GM23338 (cell line): ENCODE results near the gene COBL. TPM values are rescaled to one million over a fixed set of nuclear protein-coding genes. Genes with fewer than 3 reads are reported as not detected.

Experiments
- ATAC-seq: fragments of 200-7000 bp; cut with Tn5 transposase; 3 replicates; pipeline ENCODE4 v1.9.1; 2020
- DNase-seq: peaks from one replicate; pipeline ENCODE4 v3.0.0-alpha.2; 2015; ENCODE audit warnings: low spot score
- H2AFZ ChIP-seq: fragments of 200-600 bp; sonication (generic); 2 replicates; pipeline ENCODE4 v1.8.0; 2016; ENCODE audit warnings: antibody characterized with exemption, mild to moderate bottlenecking, moderate library complexity
- H3F3A ChIP-seq: fragments of 200-600 bp; sonication (generic); replicated peaks from 2 replicates; pipeline ENCODE4 v1.8.0; 2017; ENCODE audit warnings: antibody characterized with exemption, mixed run types, low read depth
- H3K27ac ChIP-seq: fragments of 200-600 bp; sonication (generic); 2 replicates; pipeline ENCODE4 v1.6.1; 2016; ENCODE audit warnings: low read depth
- H3K27me3 ChIP-seq: fragments of 200-600 bp; sonication (generic); 2 replicates; pipeline ENCODE4 v1.8.0; 2016; ENCODE audit warnings: mild to moderate bottlenecking, mixed run types, moderate library complexity; ENCODE audit not compliant: insufficient read depth
- H3K36me3 ChIP-seq: fragments of 200-600 bp; sonication (generic); 2 replicates; pipeline ENCODE4 v1.8.0; 2016; ENCODE audit warnings: mild to moderate bottlenecking; ENCODE audit not compliant: insufficient read depth
- H3K4me1 ChIP-seq: fragments of 200-600 bp; sonication (generic); 2 replicates; pipeline ENCODE4 v1.8.0; 2016; ENCODE audit warnings: mild to moderate bottlenecking, moderate library complexity; ENCODE audit not compliant: insufficient read depth
- H3K4me2 ChIP-seq: fragments of 200-600 bp; sonication (generic); 2 replicates; pipeline ENCODE4 v1.7.1; 2017; ENCODE audit warnings: mixed run types
- H3K4me3 ChIP-seq: fragments of 200-600 bp; sonication (generic); 2 replicates; pipeline ENCODE4 v1.6.1; 2016; ENCODE audit warnings: mixed run types
- H3K79me2 ChIP-seq: fragments of 200-600 bp; sonication (generic); replicated peaks from 2 replicates; pipeline ENCODE4 v1.8.0; 2017; ENCODE audit warnings: mild to moderate bottlenecking; ENCODE audit not compliant: insufficient read depth
- H3K9me2 ChIP-seq: fragments of 200-600 bp; sonication (generic); 2 replicates; pipeline ENCODE4 v1.8.0; 2017; ENCODE audit not compliant: insufficient read depth
- H4K20me1 ChIP-seq: fragments of 200-600 bp; sonication (generic); replicated peaks from 2 replicates; pipeline ENCODE4 v1.8.0; 2017; ENCODE audit warnings: mild to moderate bottlenecking; ENCODE audit not compliant: insufficient read depth
- H3K27ac Mint-ChIP-seq: 2 replicates; pipeline ENCODE4 v1.8.0; 2020; ENCODE audit warnings: inconsistent platforms, mild to moderate bottlenecking, moderate library complexity, mixed read lengths
- H3K27me3 Mint-ChIP-seq: 3 replicates; pipeline ENCODE4 v1.8.0; 2022; ENCODE audit warnings: low read depth, mild to moderate bottlenecking, moderate library complexity, mixed read lengths, inconsistent platforms; ENCODE audit not compliant: insufficient read depth, poor library complexity
- H3K36me3 Mint-ChIP-seq: 3 replicates; pipeline ENCODE4 v1.8.0; 2021; ENCODE audit warnings: low read depth, mild to moderate bottlenecking, inconsistent platforms, moderate library complexity, mixed read lengths
- H3K4me1 Mint-ChIP-seq: 3 replicates; pipeline ENCODE4 v1.8.0; 2020; ENCODE audit warnings: mild to moderate bottlenecking, inconsistent platforms, mixed read lengths
- H3K4me3 Mint-ChIP-seq: 3 replicates; pipeline ENCODE4 v1.8.0; 2021; ENCODE audit warnings: moderate library complexity, mild to moderate bottlenecking, inconsistent platforms, mixed read lengths
- H3K9me3 Mint-ChIP-seq: 3 replicates; pipeline ENCODE4 v1.8.0; 2020; ENCODE audit warnings: moderate library complexity, mild to moderate bottlenecking, inconsistent platforms, mixed read lengths
- CREB1 ChIP-seq: fragments of 250-450 bp; sonication (Bioruptor Pico); IDR thresholded peaks from 2 replicates; pipeline ENCODE4 v1.5.0; 2020; ENCODE audit warnings: low read depth, mild to moderate bottlenecking, moderate library complexity
- CTCF ChIP-seq, 2 experiments: fragments of 200-600 bp in 1 of 2; sonication (generic) in 1 of 2; conservative IDR thresholded peaks; 2 replicates each; pipeline versions ENCODE4 v1.5.1 to v1.6.1; 2016 to 2017; ENCODE audit warnings: antibody characterized with exemption in 2 of 2, low read depth in 2 of 2, mild to moderate bottlenecking in 2 of 2, moderate library complexity in 1 of 2
- ETS1 ChIP-seq: IDR thresholded peaks from 2 replicates; pipeline ENCODE4 v1.6.1; 2016; ENCODE audit warnings: antibody characterized with exemption
- EZH2 ChIP-seq: fragments of 200-600 bp; sonication (generic); IDR thresholded peaks from one replicate; pipeline ENCODE4 v1.8.0; 2017; ENCODE audit warnings: antibody characterized with exemption, mild to moderate bottlenecking, low read depth; ENCODE audit not compliant: unreplicated experiment
- EZH2phosphoT487 ChIP-seq: fragments of 200-600 bp; sonication (generic); IDR thresholded peaks from one replicate; pipeline ENCODE4 v1.8.1; 2018; ENCODE audit warnings: antibody characterized with exemption; ENCODE audit not compliant: unreplicated experiment
- JUNB ChIP-seq: IDR thresholded peaks from one replicate; pipeline ENCODE4 v1.6.1; 2016; ENCODE audit warnings: antibody characterized with exemption; ENCODE audit not compliant: unreplicated experiment
- NANOG ChIP-seq: IDR thresholded peaks from 2 replicates; pipeline ENCODE4 v1.6.1; 2016; ENCODE audit warnings: antibody characterized with exemption, borderline replicate concordance
- POLR2AphosphoS5 ChIP-seq: IDR thresholded peaks from 2 replicates; pipeline ENCODE4 v1.6.1; 2016; ENCODE audit warnings: antibody characterized with exemption, low read depth
- REST ChIP-seq: IDR thresholded peaks from one replicate; pipeline ENCODE4 v1.6.1; 2018; ENCODE audit warnings: antibody characterized with exemption; ENCODE audit not compliant: unreplicated experiment
- STAT1 ChIP-seq: IDR thresholded peaks from one replicate; pipeline ENCODE4 v1.6.1; 2016; ENCODE audit warnings: antibody characterized with exemption; ENCODE audit not compliant: unreplicated experiment
- ZNF114 ChIP-seq: fragments of 250-450 bp; sonication (Bioruptor Pico); IDR thresholded peaks from 2 replicates; pipeline ENCODE4 v1.5.0; 2020; ENCODE audit warnings: mild to moderate bottlenecking, moderate library complexity
- ZNF331 ChIP-seq: fragments of 250-450 bp; sonication (Bioruptor Pico); IDR thresholded peaks from 2 replicates; pipeline ENCODE4 v1.5.0; 2020; ENCODE audit warnings: low read depth, mild to moderate bottlenecking, moderate library complexity
- ZNF462 ChIP-seq: fragments of 250-450 bp; sonication (Bioruptor Pico); IDR thresholded peaks from 2 replicates; pipeline ENCODE4 v1.5.0; 2020; ENCODE audit warnings: mild to moderate bottlenecking, moderate library complexity
- polyA plus RNA-seq: library from polyadenylated mRNA; unstranded; fragments of >200 nt; fragmentation: Nextera tagmentation; extraction: Ambion mirVana; gene quantifications from 2 replicates; pipeline ENCODE4 v1.2.1, GENCODE V29; 2016
- total RNA-seq: library from RNA; depleted of rRNA; stranded (reverse); fragments of >200 nt; shearing (Covaris generic); gene quantifications from 2 replicates; pipeline ENCODE4 v1.2.3, GENCODE V29; 2014

Gene COBL
- total and polyA plus RNA-seq, 2 experiments from 2014 or later = 18.3 to 51.9 TPM

GRCh38 chr7:51146816-51147586 lies 169.6 kb downstream of the COBL start:
- TF ChIP-seq ZNF462 (CRISPR knock-in tag) = no peak
- no peak for TF ChIP-seq EZH2
- no peak for TF ChIP-seq REST
- TF ChIP-seq NANOG = no peak
- TF ChIP-seq EZH2phosphoT487 = no peak
- TF ChIP-seq STAT1 = no peak
- TF ChIP-seq ZNF331 (CRISPR knock-in tag) = no peak
- TF ChIP-seq ZNF114 (CRISPR knock-in tag) = no peak
- no peak for TF ChIP-seq ETS1
- no peak for TF ChIP-seq CREB1
- no peak for TF ChIP-seq JUNB
- no peak for TF ChIP-seq POLR2AphosphoS5
- TF ChIP-seq CTCF (conservative IDR thresholded peaks at IDR 0.05; ENCODE audit: low read depth in 2 of 2) = no peak
- no peak overlapping the region for H2AFZ ChIP-seq
- peaks cover 58% of the 10 kb centered on the region for H3K36me3 Mint-ChIP-seq
- 0 out of 2 replicates have a peak, but pooled peaks cover 3% of the 10 kb centered on the region for H3K9me2 ChIP-seq
- peaks cover 15% of the 10 kb centered on the region for H3K4me1 Mint-ChIP-seq
- no peak overlapping the region for H3K4me2 ChIP-seq
- no peaks in the 10 kb centered on the region for H3K79me2 ChIP-seq
- H3F3A ChIP-seq = no peaks in the 10 kb centered on the region
- no peak overlapping the region for H3K4me3 Mint-ChIP-seq
- no peak overlapping the region for H3K4me3 ChIP-seq
- no peaks in the 10 kb centered on the region for H3K27me3 ChIP-seq
- DNase-seq (no peak), ATAC-seq (no peak)
- H3K4me1 ChIP-seq = peaks cover 16% of the 10 kb centered on the region
- H3K36me3 ChIP-seq = peaks cover 7% of the 10 kb centered on the region; the same call in 1 of the 2 replicates
- H3K27ac Mint-ChIP-seq = no peak overlapping the region
- H3K9me3 Mint-ChIP-seq = peaks cover 43% of the 10 kb centered on the region
- no peak overlapping the region for H3K27ac ChIP-seq
- peaks cover 2% of the 10 kb centered on the region for H3K27me3 Mint-ChIP-seq
- 0 out of 2 replicates have a peak, but pooled peaks cover 3% of the 10 kb centered on the region for H4K20me1 ChIP-seq
